HFFc6 (cell line): ENCODE data around the gene PEAK3. TPM values are rescaled to one million over a fixed set of nuclear protein-coding genes. Genes with fewer than 3 reads are reported as not detected.

Experiments
- DNase-seq: peaks from one replicate; pipeline ENCODE4 v3.0.0-alpha.2; 2018
- H3K27ac Mint-ChIP-seq: 2 replicates; pipeline ENCODE4 v1.8.0; 2020; ENCODE audit warnings: mild to moderate bottlenecking, mixed read lengths
- H3K27me3 Mint-ChIP-seq: 2 replicates; pipeline ENCODE4 v1.8.0; 2021; ENCODE audit warnings: mild to moderate bottlenecking, moderate library complexity, mixed read lengths; ENCODE audit not compliant: insufficient read depth
- H3K36me3 Mint-ChIP-seq: 2 replicates; pipeline ENCODE4 v1.8.0; 2021; ENCODE audit warnings: low read depth, mixed read lengths
- H3K4me1 Mint-ChIP-seq: 2 replicates; pipeline ENCODE4 v1.8.0; 2020; ENCODE audit warnings: low read depth, mixed read lengths
- H3K4me3 Mint-ChIP-seq: 2 replicates; pipeline ENCODE4 v1.8.0; 2020; ENCODE audit warnings: mild to moderate bottlenecking, moderate library complexity, mixed read lengths
- H3K9me3 Mint-ChIP-seq: 2 replicates; pipeline ENCODE4 v1.8.0; 2020; ENCODE audit warnings: mild to moderate bottlenecking, mixed read lengths
- CTCF ChIP-seq: fragments of 200-600 bp; sonication (generic); IDR thresholded peaks from 2 replicates; pipeline ENCODE4 v1.5.0; 2021; ENCODE audit warnings: antibody characterized with exemption, mild to moderate bottlenecking
- total RNA-seq, 6 experiments: library from RNA; stranded (reverse); fragmentation: NEBNext Ultra II Directional; extraction: Animal tissue kit (Norgen Biotek cat#: 25700); gene quantifications; 2 replicates in 1 of 6; 3 replicates in 5 of 6; pipeline ENCODE4 v1.2.3, GENCODE V29; 2021

PEAK3 gene
- total RNA-seq, 6 experiments from 2014 or later: 0.07 to 0.53 (median 0.36) TPM

- H3K9me3 Mint-ChIP-seq: no peaks in the 10 kb centered on the region
- peaks cover 24% of the 10 kb centered on the region for H3K4me1 Mint-ChIP-seq
- no peak for DNase-seq
- H3K36me3 Mint-ChIP-seq: no peaks in the 10 kb centered on the region
- no peak overlapping the region for H3K27ac Mint-ChIP-seq
- peaks cover 3% of the 10 kb centered on the region; the same call in 1 of the 2 replicates for H3K27me3 Mint-ChIP-seq
- no peak for TF ChIP-seq CTCF
- H3K4me3 Mint-ChIP-seq: no peak overlapping the region
Measured at GRCh38 chr19:2245273-2245672, 36.7 kb downstream of the PEAK3 start.

DNA sequence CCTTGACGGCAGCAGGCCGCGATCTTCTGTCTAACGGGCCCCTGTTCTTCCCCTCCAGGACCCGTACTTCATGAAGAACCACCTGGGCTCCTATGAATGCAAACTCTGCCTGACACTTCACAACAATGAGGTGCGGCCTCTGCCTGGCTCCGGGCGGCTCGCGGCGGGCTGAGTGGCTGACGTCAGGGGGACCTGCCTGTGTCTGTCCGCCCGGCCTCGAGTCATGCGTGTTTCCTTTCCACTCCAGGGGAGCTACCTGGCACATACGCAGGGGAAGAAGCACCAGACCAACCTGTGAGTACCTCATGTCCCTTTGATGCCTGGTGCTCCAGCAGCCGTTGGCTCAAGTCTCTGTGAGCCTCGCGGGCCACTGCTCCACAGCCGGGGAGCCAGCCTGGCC lies 37.5 kb downstream of the PEAK3 start:
- Mint-ChIP-seq H3K36me3 (no peaks in the 10 kb centered on the region), H3K27me3 (no peaks in the 10 kb centered on the region), H3K4me1 (peaks cover 32% of the 10 kb centered on the region), H3K27ac (no peak overlapping the region), H3K4me3 (no peak overlapping the region), H3K9me3 (no peaks in the 10 kb centered on the region)
- no peak for DNase-seq
- no peak for TF ChIP-seq CTCF

- H3K9me3 Mint-ChIP-seq: no peaks in the 10 kb centered on the region
- no peak overlapping the region for H3K4me3 Mint-ChIP-seq
- DNase-seq: no peak
- no peak for TF ChIP-seq CTCF
- peaks cover 36% of the 10 kb centered on the region for H3K4me1 Mint-ChIP-seq
- H3K27ac Mint-ChIP-seq: no peak overlapping the region
- H3K36me3 Mint-ChIP-seq: no peaks in the 10 kb centered on the region
- H3K27me3 Mint-ChIP-seq: no peaks in the 10 kb centered on the region
Measured at GRCh38 chr19:2244125-2244411, 37.9 kb downstream of the PEAK3 start.

DNA sequence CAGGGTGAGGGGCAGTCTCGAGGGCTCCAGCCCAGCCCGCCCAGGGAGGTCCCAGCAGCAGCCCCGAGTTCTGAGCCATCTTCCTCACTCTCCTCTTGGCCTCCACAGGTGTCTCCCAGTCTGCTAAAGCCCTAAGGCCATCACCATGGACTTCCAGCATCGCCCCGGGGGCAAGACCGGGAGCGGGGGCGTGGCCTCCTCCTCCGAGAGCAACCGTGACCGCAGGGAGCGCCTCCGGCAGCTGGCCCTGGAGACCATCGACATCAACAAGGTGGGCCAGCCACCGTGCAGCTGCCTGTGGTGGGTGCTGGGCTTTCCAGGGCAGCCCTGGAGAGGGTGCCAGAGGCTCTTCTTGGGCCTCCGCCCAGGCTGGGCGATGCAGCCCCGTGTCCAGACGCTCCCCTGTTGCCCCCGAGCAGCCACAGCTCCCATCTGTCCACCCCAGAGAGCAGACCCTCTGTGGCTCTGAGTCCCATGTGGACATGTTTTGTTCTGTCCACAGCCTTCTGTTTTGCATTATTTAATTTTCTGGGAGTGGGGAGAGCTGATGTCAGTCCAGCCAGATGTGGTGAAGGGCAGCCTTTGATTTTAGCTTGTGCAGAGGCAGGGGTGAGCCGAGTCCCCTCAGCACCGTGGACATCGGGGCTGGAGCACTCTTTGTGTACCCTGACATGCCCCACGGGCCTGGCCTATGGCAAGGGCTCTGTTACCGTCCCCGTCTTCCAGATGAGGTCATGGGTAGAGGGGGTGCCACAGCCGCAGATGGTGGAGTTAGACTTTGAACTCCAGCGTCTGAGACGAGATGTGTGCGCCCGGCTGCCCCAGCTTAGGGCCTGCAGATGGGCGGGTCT lies 38.5 kb downstream of the PEAK3 start:
- no peak for DNase-seq
- H3K4me3 Mint-ChIP-seq: no peak overlapping the region
- no peak overlapping the region for H3K27ac Mint-ChIP-seq
- no peak for TF ChIP-seq CTCF
- H3K36me3 Mint-ChIP-seq: peaks cover 3% of the 10 kb centered on the region
- peaks cover 42% of the 10 kb centered on the region for H3K4me1 Mint-ChIP-seq
- no peaks in the 10 kb centered on the region for H3K27me3 Mint-ChIP-seq
- no peaks in the 10 kb centered on the region for H3K9me3 Mint-ChIP-seq

DNA sequence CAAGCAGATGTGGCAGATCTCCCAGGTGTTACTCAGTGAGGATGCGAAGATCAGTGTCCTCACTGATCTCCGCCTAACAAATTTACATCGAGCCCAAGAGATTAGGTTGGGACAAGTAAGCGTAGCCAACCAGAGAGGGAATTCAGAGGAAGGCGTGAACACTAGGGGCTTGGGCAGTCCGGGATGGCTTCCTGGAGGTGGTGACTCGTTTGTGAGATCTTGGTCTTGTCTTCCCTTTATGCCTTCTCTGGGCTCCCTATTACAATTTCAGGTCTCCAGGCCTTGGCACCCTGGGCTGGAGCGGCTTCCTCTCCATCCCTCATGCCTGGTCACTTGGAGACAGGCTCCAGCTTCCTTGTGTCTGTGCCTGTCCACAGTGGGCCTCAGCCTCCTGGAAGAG lies 39.2 kb downstream of the PEAK3 start:
- Mint-ChIP-seq H3K27ac (no peak overlapping the region), H3K4me1 (peaks cover 49% of the 10 kb centered on the region), H3K9me3 (no peaks in the 10 kb centered on the region), H3K36me3 (peaks cover 10% of the 10 kb centered on the region), H3K4me3 (no peak overlapping the region), H3K27me3 (no peaks in the 10 kb centered on the region)
- DNase-seq: no peak
- no peak for TF ChIP-seq CTCF
